ENCODE results near the gene FRAS1.

- no peak for TF ChIP-seq CTCF (conservative IDR thresholded peaks at IDR 0.05)
- no peak for TF ChIP-seq EZH2 (IDR thresholded peaks at IDR 0.05; ENCODE audit: low read depth)
Observed at GRCh38 chr4:78235800-78236199, 178.7 kb downstream of the FRAS1 start.
